ENCODE data around the gene RBL1.
A peak's percentile ranks its signal among the peaks of the same experiment; 100 is the strongest.

RBL1 gene

GRCh38 chr20:37114012-37114411 lies 18.2 kb upstream of the RBL1 start:
- no peak overlapping the region for H3K27ac ChIP-seq (ENCODE audit: extremely low read depth, low read depth, low read length)
- no peak overlapping the region for H3K4me3 ChIP-seq (ENCODE audit: low read depth, low read length)
- ChIA-PET CTCF (no interaction called here), POLR2A (no interaction called here)
- no peaks in the 10 kb centered on the region for H3K4me1 ChIP-seq (ENCODE audit: control insufficient read depth, insufficient read depth, low read length)
- no peaks in the 10 kb centered on the region for H3K36me3 ChIP-seq (ENCODE audit: control insufficient read depth in 2 of 2, insufficient read depth in 1 of 2, low read length in 2 of 2)
- peak; percentile 43; the same call in 1 of the 2 replicates for TF ChIP-seq ZNF677 (tag by site-specific recombination; IDR thresholded peaks at IDR 0.05)
- TF ChIP-seq KLF8 (tag by site-specific recombination; IDR thresholded peaks at IDR 0.05), result no peak
- no peaks in the 10 kb centered on the region for H3K9me3 ChIP-seq (ENCODE audit: control insufficient read depth, insufficient read depth, low read depth, low read length)

DNA sequence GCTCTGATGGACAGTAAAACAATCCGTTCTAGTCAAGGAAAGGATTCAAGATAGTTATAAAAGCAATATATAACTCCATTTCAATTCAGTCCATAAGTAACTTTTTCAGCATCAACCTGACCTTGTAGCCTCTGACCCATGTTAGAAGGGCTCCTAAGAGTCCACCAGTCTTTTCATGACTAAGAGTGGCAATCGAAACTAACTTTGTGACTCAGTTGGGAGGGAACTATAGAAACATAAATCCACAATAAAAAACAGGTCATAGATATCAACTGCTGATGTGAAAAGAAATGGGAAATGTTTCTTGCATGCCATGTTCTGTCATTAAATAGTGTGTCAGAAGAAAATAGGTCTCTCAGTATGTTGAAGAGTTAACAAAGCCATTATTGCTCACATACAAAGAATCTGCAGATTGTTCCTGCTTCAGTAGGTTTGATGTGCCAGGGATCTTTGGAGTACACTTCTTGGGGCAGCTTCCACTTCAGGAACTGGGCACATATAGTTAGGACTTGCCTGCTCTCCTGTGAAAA lies 16.2 kb upstream of the RBL1 start:
- POLR2A ChIA-PET, result no interaction called here
- no peaks in the 10 kb centered on the region for H3K9me3 ChIP-seq (ENCODE audit: control insufficient read depth, insufficient read depth, low read depth, low read length)
- CTCF ChIA-PET, result interaction anchor here (0.6 to 0.8 kb wide), 2 partner anchors 11 to 130 kb away, joined by 3 read pairs; no protein-coding TSS in a partner anchor
- TF ChIP-seq ZNF138 (tag by site-specific recombination; IDR thresholded peaks at IDR 0.05; ENCODE audit: borderline replicate concordance) (no peak), ZNF114 (tag by site-specific recombination; IDR thresholded peaks at IDR 0.05) (no peak), ZNF239 (tag by site-specific recombination; IDR thresholded peaks at IDR 0.05) (no peak)
- no peak overlapping the region for H3K27ac ChIP-seq (ENCODE audit: extremely low read depth, low read depth, low read length)
- H3K4me1 ChIP-seq (ENCODE audit: control insufficient read depth, insufficient read depth, low read length), result no peaks in the 10 kb centered on the region
- no peak overlapping the region for H3K4me3 ChIP-seq (ENCODE audit: low read depth, low read length)
- H3K36me3 ChIP-seq (ENCODE audit: control insufficient read depth in 2 of 2, insufficient read depth in 1 of 2, low read length in 2 of 2), result no peaks in the 10 kb centered on the region

DNA sequence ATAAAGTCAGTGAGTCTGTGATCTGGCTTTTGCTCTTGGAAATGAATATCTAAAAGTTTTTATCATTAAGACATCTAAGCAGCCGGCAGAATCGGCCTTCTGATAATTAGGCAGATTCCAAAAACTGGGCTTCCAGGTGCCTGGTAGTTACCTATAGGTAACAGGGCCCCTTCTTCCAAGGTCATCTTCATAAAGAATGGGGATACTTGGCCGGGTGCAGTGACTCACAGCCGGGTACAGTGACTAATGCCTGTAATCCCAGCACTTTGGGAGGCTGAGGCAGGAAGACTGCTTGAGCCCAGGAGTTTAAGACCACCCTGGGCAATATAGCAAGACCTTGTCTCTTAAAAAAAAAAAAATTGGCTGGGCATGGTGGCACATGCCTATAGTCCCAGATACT lies 12.9 kb upstream of the RBL1 start:
- Histone ChIP-seq H3K36me3 (ENCODE audit: control insufficient read depth in 2 of 2, insufficient read depth in 1 of 2, low read length in 2 of 2) (no peaks in the 10 kb centered on the region), H3K27ac (ENCODE audit: extremely low read depth, low read depth, low read length) (no peak overlapping the region), H3K9me3 (ENCODE audit: control insufficient read depth, insufficient read depth, low read depth, low read length) (no peaks in the 10 kb centered on the region), H3K4me3 (ENCODE audit: low read depth, low read length) (no peak overlapping the region), H3K4me1 (ENCODE audit: control insufficient read depth, insufficient read depth, low read length) (no peaks in the 10 kb centered on the region)
- ChIA-PET POLR2A (no interaction called here), CTCF (no interaction called here)
- TF ChIP-seq GLI2 (tag by site-specific recombination; IDR thresholded peaks at IDR 0.05; ENCODE audit: borderline replicate concordance, low read depth) (no peak), BCL11A (tag by site-specific recombination; IDR thresholded peaks at IDR 0.05; ENCODE audit: low read depth) (no peak), ZNF785 (tag by site-specific recombination; IDR thresholded peaks at IDR 0.05) (no peak), ZNF133 (tag by site-specific recombination; IDR thresholded peaks at IDR 0.05) (no peak), ZNF558 (tag by site-specific recombination; IDR thresholded peaks at IDR 0.05) (no peak), ZNF426 (tag by site-specific recombination; IDR thresholded peaks at IDR 0.05) (no peak), ZNF19 (tag by site-specific recombination; IDR thresholded peaks at IDR 0.05; ENCODE audit: low read depth) (no peak), ZBTB49 (tag by site-specific recombination; IDR thresholded peaks at IDR 0.05; ENCODE audit: low read depth) (no peak), ZNF416 (tag by site-specific recombination; IDR thresholded peaks at IDR 0.05) (no peak), ZNF174 (tag by site-specific recombination; IDR thresholded peaks at IDR 0.05) (no peak), ZFP69B (tag by site-specific recombination; IDR thresholded peaks at IDR 0.05) (no peak), REPIN1 (tag by site-specific recombination; IDR thresholded peaks at IDR 0.05; ENCODE audit: low read depth) (no peak), ZNF302 (tag by site-specific recombination; IDR thresholded peaks at IDR 0.05; ENCODE audit: low read depth) (no peak)
- TF ChIP-seq, protein P1, sequence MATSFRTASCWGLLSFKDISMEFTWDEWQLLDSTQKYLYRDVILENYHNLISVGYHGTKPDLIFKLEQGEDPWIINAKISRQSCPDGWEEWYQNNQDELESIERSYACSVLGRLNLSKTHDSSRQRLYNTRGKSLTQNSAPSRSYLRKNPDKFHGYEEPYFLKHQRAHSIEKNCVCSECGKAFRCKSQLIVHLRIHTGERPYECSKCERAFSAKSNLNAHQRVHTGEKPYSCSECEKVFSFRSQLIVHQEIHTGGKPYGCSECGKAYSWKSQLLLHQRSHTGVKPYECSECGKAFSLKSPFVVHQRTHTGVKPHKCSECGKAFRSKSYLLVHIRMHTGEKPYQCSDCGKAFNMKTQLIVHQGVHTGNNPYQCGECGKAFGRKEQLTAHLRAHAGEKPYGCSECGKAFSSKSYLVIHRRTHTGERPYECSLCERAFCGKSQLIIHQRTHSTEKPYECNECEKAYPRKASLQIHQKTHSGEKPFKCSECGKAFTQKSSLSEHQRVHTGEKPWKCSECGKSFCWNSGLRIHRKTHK (tag by site-specific recombination; IDR thresholded peaks at IDR 0.05), result no peak

All from HEK293 (cell line).